H1 (cell line): ENCODE results near the gene HGD. TPM values are rescaled to one million over a fixed set of nuclear protein-coding genes. Genes with fewer than 3 reads are reported as not detected.

ENCODE experiments used
- CTCF ChIA-PET: fragments of 300-600 bp; sonication (Branson Sonifier 250); formaldehyde crosslinking; loops from one replicate; lab custom pipeline; 2021; ENCODE audit not compliant: partially characterized antibody; lab: Charles Lee
- POLR2A ChIA-PET: fragments of 300-600 bp; sonication (Branson Sonifier 250); formaldehyde crosslinking; loops from one replicate; lab custom pipeline; 2021; ENCODE audit warnings: inconsistent platforms; ENCODE audit not compliant: partially characterized antibody; lab: Charles Lee
- DNase-seq, 2 experiments: peaks; one replicate each; pipeline versions ENCODE4 v3.0.0 to v3.0.0-alpha.2; 2010 to 2022; ENCODE audit warnings: low spot score in 2 of 2, low read depth in 1 of 2, mixed read lengths in 1 of 2
- FAIRE-seq: peaks from 2 replicates; lab custom pipeline; 2011; peaks lifted over from hg19 to GRCh38; lab: Jason Lieb, UNC
- H2AFZ ChIP-seq: 2 replicates; pipeline ENCODE4 v1.8.1; 2012; ENCODE audit warnings: low read length, inconsistent platforms
- H2AK5ac ChIP-seq: 2 replicates; pipeline ENCODE4 v1.6.1; 2013; ENCODE audit warnings: low read depth, low read length
- H2BK120ac ChIP-seq: replicated peaks from 2 replicates; pipeline ENCODE3; 2013; ENCODE audit warnings: low read depth, low read length, inconsistent platforms
- H2BK12ac ChIP-seq: 2 replicates; pipeline ENCODE4 v1.6.1; 2013; ENCODE audit warnings: low read depth, low read length
- H2BK15ac ChIP-seq: 2 replicates; pipeline ENCODE4 v1.6.1; 2013; ENCODE audit warnings: low read length
- H2BK20ac ChIP-seq: 2 replicates; pipeline ENCODE4 v1.6.1; 2013; ENCODE audit warnings: low read length
- H2BK5ac ChIP-seq: 2 replicates; pipeline ENCODE4 v1.6.1; 2013; ENCODE audit warnings: low read depth, low read length
- H3K14ac ChIP-seq: 2 replicates; pipeline ENCODE4 v1.6.1; 2013; ENCODE audit warnings: inconsistent platforms; ENCODE audit not compliant: insufficient read length
- H3K18ac ChIP-seq: 2 replicates; pipeline ENCODE4 v1.6.1; 2013; ENCODE audit warnings: low read length; ENCODE audit errors: extremely low read depth
- H3K23ac ChIP-seq: 2 replicates; pipeline ENCODE4 v1.6.1; 2013; ENCODE audit warnings: inconsistent platforms; ENCODE audit not compliant: insufficient read length
- H3K23me2 ChIP-seq: 2 replicates; pipeline ENCODE4 v1.6.1; 2013; ENCODE audit warnings: low read depth, low read length
- H3K27ac ChIP-seq: 2 replicates; pipeline ENCODE4 v1.6.1; 2011; ENCODE audit warnings: low read depth, low read length, inconsistent platforms
- H3K27me3 ChIP-seq, 4 experiments: replicated peaks in 1 of 4; 1 replicate in 1 of 4; 2 replicates in 3 of 4; pipeline versions ENCODE4 v1.6.1 to v1.8.1; 2011 to 2013; ENCODE audit warnings: low read length in 3 of 4, mild to moderate bottlenecking in 3 of 4, inconsistent platforms in 2 of 4, mixed read lengths in 2 of 4, moderate library complexity in 1 of 4; ENCODE audit not compliant: control insufficient read depth in 3 of 4, insufficient read depth in 3 of 4; ENCODE audit errors: extremely low read depth in 1 of 4
- H3K36me3 ChIP-seq, 4 experiments: 2 replicates each; pipeline versions ENCODE4 v1.6.1 to v1.8.1; 2011 to 2013; ENCODE audit warnings: mild to moderate bottlenecking in 4 of 4, low read length in 3 of 4, moderate library complexity in 2 of 4, control low read depth in 1 of 4, inconsistent platforms in 1 of 4; ENCODE audit not compliant: insufficient read depth in 4 of 4, control insufficient read depth in 2 of 4
- H3K4ac ChIP-seq: replicated peaks from 2 replicates; pipeline ENCODE3; 2013; ENCODE audit warnings: low read length, low read depth, mixed read lengths, inconsistent platforms; ENCODE audit not compliant: insufficient read length
- H3K4me1 ChIP-seq, 4 experiments: replicated peaks in 1 of 4; 1 replicate in 1 of 4; 2 replicates in 3 of 4; pipeline versions ENCODE4 v1.6.1 to v1.8.1; 2011 to 2013; ENCODE audit warnings: low read length in 3 of 4, inconsistent platforms in 2 of 4, mixed read lengths in 1 of 4; ENCODE audit not compliant: insufficient read depth in 4 of 4, control insufficient read depth in 3 of 4
- H3K4me2 ChIP-seq, 2 experiments: 2 replicates each; pipeline versions ENCODE4 v1.6.1 to v1.8.1; 2011 to 2013; ENCODE audit warnings: low read depth in 2 of 2, low read length in 2 of 2, control low read depth in 1 of 2, inconsistent platforms in 1 of 2, mild to moderate bottlenecking in 1 of 2; ENCODE audit not compliant: insufficient read depth in 1 of 2
- H3K4me3 ChIP-seq, 4 experiments: fragments of 200-600, 300-600 bp in 1 of 4; sonication (generic), shearing (Covaris generic), sonication (Bioruptor Twin) in 1 of 4; 2 replicates each; pipeline versions ENCODE4 v1.5.1 to v1.8.1; 2011 to 2016; ENCODE audit warnings: low read length in 4 of 4, low read depth in 3 of 4, control low read depth in 2 of 4, inconsistent platforms in 2 of 4, mild to moderate bottlenecking in 2 of 4, mixed read lengths in 1 of 4, moderate library complexity in 1 of 4; ENCODE audit not compliant: insufficient read depth in 2 of 4; ENCODE audit errors: extremely low read depth in 1 of 4
- H3K56ac ChIP-seq: replicated peaks from 2 replicates; pipeline ENCODE3; 2013; ENCODE audit warnings: low read depth, mild to moderate bottlenecking, mixed read lengths, low read length, inconsistent platforms; ENCODE audit not compliant: insufficient read length
- H3K79me1 ChIP-seq: 2 replicates; pipeline ENCODE4 v1.6.1; 2013; ENCODE audit warnings: low read depth, low read length, control low read depth
- H3K79me2 ChIP-seq, 2 experiments: 2 replicates each; pipeline versions ENCODE4 v1.6.1 to v1.8.1; 2012 to 2013; ENCODE audit warnings: low read length in 2 of 2, mild to moderate bottlenecking in 2 of 2, inconsistent platforms in 1 of 2; ENCODE audit not compliant: insufficient read depth in 2 of 2, control insufficient read depth in 1 of 2
- H3K9ac ChIP-seq, 4 experiments: replicated peaks in 1 of 4; 1 replicate in 1 of 4; 2 replicates in 3 of 4; pipeline versions ENCODE4 v1.6.1 to v1.8.1; 2011 to 2013; ENCODE audit warnings: low read depth in 3 of 4, low read length in 3 of 4, control low read depth in 2 of 4, mild to moderate bottlenecking in 2 of 4, moderate library complexity in 2 of 4, inconsistent platforms in 1 of 4; ENCODE audit errors: extremely low read depth in 1 of 4
- H3K9me3 ChIP-seq, 2 experiments: 2 replicates each; pipeline versions ENCODE4 v1.6.1 to v1.8.1; 2012 to 2013; ENCODE audit warnings: mild to moderate bottlenecking in 2 of 2, moderate library complexity in 2 of 2, control low read depth in 1 of 2, inconsistent platforms in 1 of 2, low read depth in 1 of 2, low read length in 1 of 2, mixed read lengths in 1 of 2; ENCODE audit not compliant: insufficient read depth in 2 of 2
- H4K20me1 ChIP-seq, 2 experiments: replicated peaks in 1 of 2; 2 replicates each; pipeline versions ENCODE3 to v1.8.1; 2011 to 2013; ENCODE audit warnings: inconsistent platforms in 2 of 2, low read length in 2 of 2, mild to moderate bottlenecking in 1 of 2; ENCODE audit not compliant: insufficient read depth in 2 of 2, control insufficient read depth in 1 of 2
- H4K5ac ChIP-seq: 2 replicates; pipeline ENCODE4 v1.6.1; 2013; ENCODE audit warnings: low read length, low read depth, mixed read lengths, inconsistent platforms; ENCODE audit not compliant: insufficient read length
- H4K8ac ChIP-seq: 2 replicates; pipeline ENCODE4 v1.8.0; 2013; ENCODE audit warnings: mild to moderate bottlenecking, moderate library complexity, low read length, inconsistent platforms; ENCODE audit not compliant: insufficient read depth; ENCODE audit errors: extremely low read depth
- H4K91ac ChIP-seq: replicated peaks from 2 replicates; pipeline ENCODE3; 2013; ENCODE audit warnings: low read length, mixed read lengths, inconsistent platforms; ENCODE audit not compliant: insufficient read length
- BCL11A ChIP-seq, 2 experiments: IDR thresholded peaks; one replicate each; pipeline ENCODE4 v1.6.1; 2011; ENCODE audit warnings: low read depth in 2 of 2, low read length in 2 of 2, mild to moderate bottlenecking in 2 of 2
- CBX5 ChIP-seq: fragments of 300-800, 300-1000 bp; sonication (generic); IDR thresholded peaks from 2 replicates; pipeline ENCODE4 v1.7.1; 2016; ENCODE audit warnings: antibody characterized with exemption, low read length, low read depth
- CBX8 ChIP-seq: fragments of 300-800, 300-1000 bp; sonication (generic); IDR thresholded peaks from 2 replicates; pipeline ENCODE4 v1.7.1; 2016; ENCODE audit warnings: low read depth, low read length, borderline replicate concordance
- GABPA ChIP-seq: IDR thresholded peaks from 2 replicates; pipeline ENCODE4 v1.6.1; 2011; ENCODE audit warnings: mild to moderate bottlenecking, low read length, moderate library complexity, borderline replicate concordance; ENCODE audit not compliant: insufficient read depth
- JUN ChIP-seq: IDR thresholded peaks from 2 replicates; pipeline ENCODE4 v1.6.1; 2011; ENCODE audit warnings: low read depth, mild to moderate bottlenecking, improper control_type of control experiment, low read length
- KDM4A ChIP-seq: IDR thresholded peaks from one replicate; pipeline ENCODE4 v1.7.1; 2012; ENCODE audit warnings: low read depth, mild to moderate bottlenecking, moderate library complexity, low read length, inconsistent platforms; ENCODE audit not compliant: severe bottlenecking
- NANOG ChIP-seq: IDR thresholded peaks from 2 replicates; pipeline ENCODE4 v1.6.1; 2011; ENCODE audit warnings: low read length, low read depth, mild to moderate bottlenecking, inconsistent platforms; ENCODE audit not compliant: insufficient read depth, poor library complexity, severe bottlenecking
- POU5F1 ChIP-seq: IDR thresholded peaks from 2 replicates; pipeline ENCODE4 v1.6.1; 2011; ENCODE audit warnings: low read depth, mild to moderate bottlenecking, low read length, moderate library complexity
- SP2 ChIP-seq: IDR thresholded peaks from 2 replicates; pipeline ENCODE4 v1.6.1; 2012; ENCODE audit warnings: mild to moderate bottlenecking, low read length, inconsistent platforms
- USF2 ChIP-seq: IDR thresholded peaks from 2 replicates; pipeline ENCODE4 v1.6.1; 2011; ENCODE audit warnings: low read length, improper control_type of control experiment
- WGBS, 2 experiments: shearing (Covaris generic) in 1 of 2; methylation state at CpG; one replicate each; pipeline versions ENCODE4 v1.1.6 to v1.1.7; 2013 to 2015; ENCODE audit warnings: low lambda C conversion rate in 2 of 2, mixed read lengths in 2 of 2, inconsistent platforms in 1 of 2, low coverage in 1 of 2, missing lambda C conversion rate in 1 of 2; ENCODE audit not compliant: insufficient replicate concordance in 2 of 2, insufficient coverage in 1 of 2, insufficient read length in 1 of 2; ENCODE audit errors: extremely low coverage in 1 of 2, missing lambda C conversion rate in 1 of 2; 5-methylcytosine and 5-hydroxymethylcytosine counted together
- polyA plus RNA-seq, 7 experiments: library from polyadenylated mRNA; depleted of rRNA in 3 of 7; stranded (reverse) in 5 of 7; unstranded in 2 of 7; fragments of >200 nt in 5 of 7; fragments of 200-250 nt in 2 of 7; gene quantifications; 1 replicate in 5 of 7; 2 replicates in 1 of 7; 4 replicates in 1 of 7; pipeline versions ENCODE4 v1.2.1 to v1.2.3, GENCODE V29; 2011 to 2013; ENCODE audit warnings: missing spikeins in 2 of 7, mixed read lengths in 2 of 7
- total RNA-seq: library from RNA; stranded (reverse); fragmentation: NEBNext Ultra II Directional; extraction: Animal tissue kit (Norgen Biotek cat#: 25700); gene quantifications from 2 replicates; pipeline ENCODE4 v1.2.1, GENCODE V29; 2021

Gene HGD
- total and polyA plus RNA-seq, 2 of the 8 experiments (the other 6 are each of a cell fraction or from before 2014, with no cell fraction given): 0.11 TPM; not detected in 1

DNA sequence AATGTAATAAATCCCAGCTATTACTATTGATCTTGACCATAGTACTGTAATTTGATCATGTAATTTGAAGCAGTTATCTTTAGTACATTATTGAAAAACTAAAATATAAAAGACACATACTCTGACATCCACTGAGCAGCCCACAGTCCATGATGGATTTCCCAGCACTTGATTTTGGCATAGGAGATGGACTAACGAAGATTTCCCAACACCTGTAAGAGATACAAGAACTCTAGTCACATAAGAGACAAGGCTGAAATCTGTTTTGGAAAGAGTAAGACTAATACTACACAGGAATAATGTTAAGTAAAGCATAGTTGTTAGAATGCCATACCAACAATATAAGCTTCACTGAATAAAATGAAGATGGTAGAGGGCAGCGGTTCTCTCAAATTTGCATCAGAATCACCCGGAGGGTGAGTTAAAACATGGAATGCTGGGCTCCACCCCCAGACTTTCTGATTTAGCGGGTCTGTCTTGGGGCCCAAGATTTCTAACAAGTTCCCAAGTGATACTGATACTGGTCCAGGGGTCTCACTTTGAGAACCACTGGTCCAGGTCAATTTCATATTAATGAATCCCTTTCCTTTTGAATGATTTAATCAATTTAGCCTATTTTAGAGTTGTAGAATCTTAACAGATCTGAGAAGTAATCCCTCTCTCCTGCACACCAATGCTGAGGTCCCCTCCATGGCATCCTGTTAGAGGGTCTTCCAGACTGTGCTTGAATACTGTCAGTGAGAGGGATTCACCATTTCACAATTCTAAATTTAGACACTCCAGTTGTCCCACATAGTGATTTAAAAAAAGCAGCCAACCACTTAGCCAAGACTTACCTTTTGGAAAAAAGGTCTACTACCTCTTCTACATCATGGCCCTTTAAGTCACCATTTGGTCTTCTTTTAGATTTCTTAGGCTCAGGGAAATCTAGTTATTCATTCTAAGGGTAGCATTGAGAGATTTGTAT is 48.8 kb upstream of the HGD start:
- Histone ChIP-seq H4K8ac (no peak overlapping the region), H2BK120ac (no peak overlapping the region), H2BK15ac (no peak overlapping the region), H3K9me3 (peaks cover 0 to 4% of the 10 kb centered on the region in 2 experiments; a peak in 2 of 4 replicates), H3K4ac (no peak overlapping the region), H4K91ac (no peak overlapping the region), H2BK20ac (no peak overlapping the region), H3K79me1 (no peaks in the 10 kb centered on the region), H3K4me2 (0 out of 4 replicates have a peak overlapping the region, but pooled peaks of 1 of the 2 experiments have one; percentile 3), H2AK5ac (no peak overlapping the region), H2BK5ac (no peak overlapping the region), H3K27me3 (no peaks in the 10 kb centered on the region), H3K36me3 (no peaks in the 10 kb centered on the region), H3K27ac (no peak overlapping the region), H3K4me1 (peaks cover 0 to 5% (median 2%) of the 10 kb centered on the region in 4 experiments; a peak in 3 of 7 replicates), H3K14ac (no peak overlapping the region), H3K4me3 (peak overlapping the region in 1 of 4 experiments; percentile 17; a peak in 1 of 8 replicates), H3K79me2 (no peaks in the 10 kb centered on the region), H3K9ac (no peak overlapping the region), H2AFZ (no peak overlapping the region), H2BK12ac (no peak overlapping the region), H3K23ac (no peak overlapping the region), H4K20me1 (no peaks in the 10 kb centered on the region), H3K23me2 (no peaks in the 10 kb centered on the region), H3K18ac (no peak overlapping the region), H4K5ac (no peak overlapping the region), H3K56ac (no peak overlapping the region)
- FAIRE-seq: no peak
- 46% methylated on average over 4 of the region's 4 CpGs; no CpG with 5 or more reads in 1 of the 2 experiments for WGBS, 2 experiments
- ChIA-PET POLR2A (interaction anchor here (2.5 kb wide), 2 partner anchors 10 to 12 kb away, joined by 7 to 12 read pairs; partner anchors contain the start of genes GTF2E1 and RABL3), CTCF (interaction anchor here (0.7 kb wide), 1 partner anchor 64 kb away, joined by 3 read pairs; no protein-coding TSS in a partner anchor)
- DNase-seq: no peak
- TF ChIP-seq POU5F1: no peak
- no peak for TF ChIP-seq KDM4A
- no peak for TF ChIP-seq USF2
- TF ChIP-seq CBX5: no peak
- TF ChIP-seq JUN: no peak
- no peak for TF ChIP-seq BCL11A (IDR thresholded peaks at IDR 0.05; ENCODE audit: low read depth in 2 of 2, low read length in 2 of 2)
- TF ChIP-seq CBX8: no peak
- no peak for TF ChIP-seq NANOG
- TF ChIP-seq GABPA: no peak
- no peak for TF ChIP-seq SP2
